Thyroid gland (tissue), 4 donors: ENCODE data around the gene AHNAK2.

Experiments used
- CTCF ChIP-seq, 6 experiments: fragments of 200-600 bp in 3 of 6; fragments of 450-650 bp in 3 of 6; sonication (generic) in 3 of 6; IDR thresholded peaks; one replicate each; pipeline ENCODE4 v1.5.1; 2016 to 2019; ENCODE audit warnings: antibody characterized with exemption in 6 of 6, mild to moderate bottlenecking in 2 of 6, inconsistent platforms in 1 of 6, moderate library complexity in 1 of 6
- POLR2A ChIP-seq, 2 donors: fragments of 450-650 bp; IDR thresholded peaks; one replicate each; pipeline ENCODE4 v1.6.1; 2017; ENCODE audit warnings: antibody characterized with exemption in 2 of 2, mild to moderate bottlenecking in 2 of 2, moderate library complexity in 1 of 2

- TF ChIP-seq CTCF (IDR thresholded peaks at IDR 0.05) (no peak), POLR2A (IDR thresholded peaks at IDR 0.05) (no peak)
Observed at GRCh38 chr14:104941508-104942365, 36.4 kb downstream of the AHNAK2 start.
